ENCODE results near the gene BTBD2.

The BTBD2 gene

DNA sequence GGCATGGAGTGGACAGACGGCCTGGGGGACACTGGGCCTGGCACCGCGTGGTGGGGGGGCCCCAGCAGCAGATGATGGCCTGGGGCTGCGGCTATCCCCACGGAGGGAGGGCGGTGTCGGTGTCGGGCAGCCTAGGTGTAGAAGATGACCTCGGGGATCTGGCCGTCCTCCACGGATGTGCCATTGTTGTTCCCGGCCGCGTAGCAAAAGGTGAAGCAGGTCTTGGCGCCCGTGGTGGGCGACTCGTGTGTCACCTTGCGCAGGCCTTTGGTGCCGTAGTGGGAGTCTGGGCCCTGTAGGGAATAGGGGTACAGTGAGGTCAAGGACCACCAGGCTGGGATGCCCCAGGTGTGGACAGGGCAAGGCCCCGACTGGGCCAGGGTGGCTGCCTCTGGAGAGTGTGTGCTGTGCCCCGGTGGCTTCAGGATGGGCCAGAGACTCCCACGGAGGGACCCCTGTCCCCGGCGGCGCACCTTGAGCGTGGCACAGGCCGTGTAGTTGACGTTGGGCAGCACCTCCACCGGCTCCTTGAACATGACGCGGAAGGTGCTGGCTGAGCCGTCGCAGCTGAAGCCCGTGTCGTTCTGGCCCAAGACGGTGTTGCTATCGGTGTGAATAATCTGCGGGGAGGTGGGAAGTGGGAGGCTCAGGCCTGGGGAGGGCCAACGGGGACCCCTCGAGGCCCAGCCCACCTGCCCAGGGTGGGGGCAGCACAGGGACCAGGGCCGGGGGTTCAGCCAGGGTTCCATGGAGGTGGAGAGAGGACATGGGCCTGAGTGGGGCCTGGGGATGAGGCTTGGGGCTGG, 29.0 kb downstream of the BTBD2 start:
- no peak for DNase-seq (ENCODE audit: low read depth in 2 of 2)

DNA sequence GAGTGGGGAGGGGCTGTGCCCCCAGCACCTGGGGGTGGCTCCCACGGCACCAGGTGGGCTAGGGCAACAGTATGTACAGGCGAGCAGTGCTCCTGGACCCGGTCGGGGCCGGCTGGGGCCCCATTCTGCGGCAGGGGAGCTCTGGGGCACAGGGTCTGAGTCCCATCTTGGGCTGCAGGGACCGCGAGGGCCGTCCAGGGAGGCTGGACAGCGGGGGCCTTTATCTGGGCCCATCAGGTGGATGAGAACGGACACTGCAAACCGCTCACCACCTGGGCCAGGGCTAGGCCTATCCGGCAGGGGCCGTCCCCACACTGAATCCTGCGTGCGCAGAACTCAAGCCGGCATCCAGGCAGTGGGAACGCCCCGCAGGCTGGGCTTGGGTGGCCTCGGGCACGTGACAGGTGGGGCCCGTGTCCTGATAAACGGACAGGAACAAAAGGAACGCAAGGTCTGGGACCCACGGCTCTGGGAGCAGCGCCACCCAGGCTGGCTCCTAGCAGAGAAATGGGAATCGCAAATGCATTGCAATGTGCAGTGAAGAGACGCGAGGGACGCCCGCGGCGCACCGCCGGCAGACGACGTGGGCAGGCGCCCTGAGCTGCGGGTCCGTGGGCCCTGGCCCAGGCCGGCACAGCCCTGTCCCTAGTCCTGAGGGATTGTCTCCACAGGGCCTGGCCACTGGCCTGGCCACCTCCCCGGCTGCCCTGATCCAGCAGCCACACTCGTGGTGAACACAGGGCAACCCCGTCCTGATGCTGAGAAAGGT, 29.7 kb downstream of the BTBD2 start:
- DNase-seq (ENCODE audit: low read depth in 2 of 2): no peak

- DNase-seq (ENCODE audit: low read depth in 2 of 2): no peak
Measured at GRCh38 chr19:1984357-1984756, 31.2 kb downstream of the BTBD2 start.

DNA sequence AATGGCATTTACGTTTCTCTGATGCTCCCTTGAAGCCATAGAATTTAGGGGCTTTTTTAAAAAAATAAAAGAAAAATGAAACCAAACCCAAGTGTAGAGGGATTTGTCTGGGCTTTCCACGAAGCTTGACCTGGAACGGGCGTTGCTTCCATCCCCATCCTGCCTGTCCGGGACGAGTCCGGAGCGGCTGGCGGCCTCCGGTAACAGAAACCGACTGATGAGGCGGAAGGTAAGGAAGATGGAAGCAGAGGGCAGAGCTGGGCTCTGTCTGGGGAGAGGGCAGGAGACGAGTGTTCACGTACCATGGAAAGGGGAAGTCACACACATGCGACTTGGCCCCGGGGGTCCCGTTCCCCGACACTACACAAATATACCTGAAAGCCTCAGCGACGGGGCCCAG, 34.3 kb downstream of the BTBD2 start:
- no peak for DNase-seq (ENCODE audit: low read depth in 2 of 2)

GRCh38 chr19:1980809-1981181, 34.7 kb downstream of the BTBD2 start:
- no peak for DNase-seq (ENCODE audit: low read depth in 2 of 2)

- no peak for DNase-seq (ENCODE audit: low read depth in 2 of 2)
Measured at GRCh38 chr19:1980091-1980808, 35.3 kb downstream of the BTBD2 start.

- DNase-seq (ENCODE audit: low read depth in 2 of 2): no peak
Measured at GRCh38 chr19:1979642-1980041, 35.9 kb downstream of the BTBD2 start.

- no peak for DNase-seq (ENCODE audit: low read depth in 2 of 2)
Measured at GRCh38 chr19:1979017-1979416, 36.5 kb downstream of the BTBD2 start.

DNA sequence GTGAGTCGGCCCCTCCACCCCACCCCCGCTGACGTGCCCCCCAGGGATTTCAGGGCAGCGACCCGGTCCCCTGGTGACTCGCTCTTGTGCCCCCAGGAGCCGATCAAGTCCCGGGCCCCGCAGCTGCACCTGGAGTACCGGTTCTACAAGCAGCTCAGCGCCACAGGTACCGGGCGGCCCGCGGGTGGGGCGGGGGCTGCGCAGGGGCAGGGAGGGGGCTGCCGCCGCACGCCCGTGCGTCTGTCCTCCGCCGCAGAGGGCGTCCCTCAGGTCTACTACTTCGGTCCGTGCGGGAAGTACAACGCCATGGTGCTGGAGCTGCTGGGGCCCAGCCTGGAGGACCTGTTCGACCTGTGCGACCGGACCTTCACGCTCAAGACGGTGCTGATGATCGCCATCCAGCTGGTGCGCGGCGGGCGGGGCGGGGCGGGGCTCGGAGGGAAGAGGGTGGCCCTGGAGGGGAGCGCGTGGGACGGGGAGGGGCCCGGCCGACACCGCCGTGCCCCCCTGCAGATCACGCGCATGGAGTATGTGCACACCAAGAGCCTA, 37.1 kb downstream of the BTBD2 start:
- no peak for DNase-seq (ENCODE audit: low read depth in 2 of 2)

DNA sequence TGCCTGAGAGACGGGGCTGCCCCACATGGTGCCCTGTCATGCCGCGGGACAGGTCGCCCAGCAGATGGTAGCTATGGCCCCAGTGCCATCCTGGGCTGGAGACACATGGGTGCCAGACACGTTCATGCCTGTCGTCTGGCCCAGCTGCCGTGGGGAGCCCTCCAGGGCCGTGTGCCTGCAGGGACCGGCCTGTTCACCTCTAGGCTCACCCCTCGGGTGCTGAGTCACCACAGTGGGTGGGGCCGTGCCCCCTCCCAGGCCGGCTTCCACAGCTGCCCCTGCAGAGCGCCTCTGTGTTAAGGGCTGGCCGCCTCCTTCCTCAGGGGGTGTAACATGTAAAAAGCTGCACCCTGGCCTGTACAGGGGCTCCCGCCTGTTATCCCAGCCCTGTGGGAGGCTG, 38.4 kb downstream of the BTBD2 start:
- DNase-seq (ENCODE audit: low read depth in 2 of 2): no peak

DNA sequence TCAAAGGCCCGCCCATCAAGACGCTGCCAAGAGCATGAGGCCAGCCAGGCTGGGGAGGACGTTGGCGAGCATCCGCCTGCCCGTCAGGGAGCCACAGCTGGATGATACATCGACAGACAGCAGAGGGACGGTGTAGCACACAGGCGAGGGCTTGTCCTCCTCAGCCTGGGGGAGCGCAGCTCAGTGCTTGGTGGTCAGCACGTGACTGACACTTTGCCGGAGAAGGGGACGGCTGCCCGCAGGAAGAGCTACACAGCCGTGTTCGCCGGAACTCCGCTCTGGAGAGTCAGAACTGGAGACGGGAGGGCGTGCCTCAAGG, 40.4 kb downstream of the BTBD2 start:
- no peak for DNase-seq (ENCODE audit: low read depth in 2 of 2)

DNA sequence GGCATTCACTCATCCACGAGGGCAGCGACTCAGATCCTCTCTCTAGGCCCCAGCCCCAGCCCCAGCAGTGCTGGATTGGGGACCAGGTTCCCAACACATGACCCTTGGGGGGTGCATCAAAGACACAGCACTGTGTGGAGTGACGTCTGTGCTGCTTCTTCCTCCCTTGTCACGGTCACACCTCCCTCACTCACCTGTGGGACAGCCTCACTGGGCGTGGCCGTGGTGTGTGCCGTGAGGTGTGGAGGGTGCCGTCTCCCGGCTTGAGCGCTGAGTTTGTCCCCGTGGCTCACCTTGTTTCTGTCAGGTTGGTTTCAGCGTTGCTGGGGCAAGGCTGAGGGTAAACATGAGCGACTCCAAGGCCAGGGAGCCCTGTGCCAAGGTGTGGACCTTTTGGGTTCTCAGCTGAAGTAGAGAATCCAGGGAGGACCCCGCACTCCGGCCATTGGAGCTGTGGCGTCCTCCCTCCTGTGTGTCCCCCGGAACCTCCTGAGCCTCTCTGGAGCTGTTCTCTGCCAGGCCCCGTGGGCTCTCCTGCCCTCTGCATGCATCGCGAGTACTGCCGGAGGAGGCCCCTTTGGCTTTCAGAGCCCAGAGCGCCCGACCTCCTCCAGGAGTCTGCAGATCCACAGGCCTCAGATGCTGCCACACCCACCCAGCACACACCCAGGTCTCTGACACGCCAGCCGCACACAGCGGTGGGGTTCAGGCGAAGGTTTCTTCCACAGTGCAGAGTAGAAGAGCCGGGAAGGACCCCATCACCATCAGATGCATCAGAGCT, 40.9 kb downstream of the BTBD2 start:
- DNase-seq (ENCODE audit: low read depth in 2 of 2): no peak

DNA sequence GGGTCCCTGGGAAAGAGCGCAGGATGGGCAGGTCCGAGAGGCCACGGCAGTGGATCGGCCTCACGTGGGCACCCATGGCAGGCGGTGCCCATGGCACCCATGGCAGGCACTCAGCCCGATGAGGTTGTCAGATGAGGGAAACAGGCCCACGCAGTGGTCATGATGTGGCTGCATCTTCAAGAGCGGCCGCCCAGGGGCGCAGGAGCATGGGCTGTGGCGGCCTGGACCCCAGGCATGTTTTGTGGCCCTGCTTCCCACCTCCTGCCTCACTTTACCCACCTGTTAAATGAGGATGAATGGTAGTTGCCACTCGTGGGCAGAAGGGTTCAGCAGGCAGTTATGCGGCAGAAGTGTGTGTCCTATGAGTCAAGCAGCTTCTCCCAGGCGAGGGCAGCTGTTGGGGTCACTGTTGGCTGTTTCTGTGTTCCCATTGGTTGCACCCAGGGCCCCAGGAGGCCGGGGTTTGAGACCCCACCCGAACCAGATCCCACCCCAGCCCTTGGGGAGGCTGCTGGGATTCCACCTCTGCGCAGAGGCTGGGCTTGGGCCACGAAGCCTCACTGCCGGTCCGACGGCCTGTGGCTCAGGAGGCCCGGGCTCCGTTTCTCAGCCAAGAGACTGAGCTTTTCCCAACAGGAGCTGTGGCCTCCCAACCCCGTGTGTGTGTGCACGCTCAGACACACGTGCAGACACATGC, 44.6 kb downstream of the BTBD2 start:
- DNase-seq (ENCODE audit: low read depth in 2 of 2): no peak

GRCh38 chr19:1970003-1970805, 45.3 kb downstream of the BTBD2 start:
- DNase-seq (ENCODE audit: low read depth in 2 of 2): no peak

GRCh38 chr19:1969176-1970002, 46.1 kb downstream of the BTBD2 start:
- no peak for DNase-seq (ENCODE audit: low read depth in 2 of 2)

GRCh38 chr19:1968279-1969175, 47.0 kb downstream of the BTBD2 start:
- DNase-seq (ENCODE audit: low read depth in 2 of 2): no peak

GRCh38 chr19:1967087-1967608, 48.4 kb downstream of the BTBD2 start:
- DNase-seq (ENCODE audit: low read depth in 2 of 2): no peak

GRCh38 chr19:1962674-1963073, 52.8 kb downstream of the BTBD2 start:
- DNase-seq (ENCODE audit: low read depth in 2 of 2): no peak
